GM18951 (cell line): ENCODE results near the gene MS4A4E.
"Not testable (repeated sequence)": the region's sequence is repeated elsewhere in the genome, so short reads cannot be mapped to it uniquely, and the experiment has no call there.

Source experiments
- POLR2A ChIP-seq: IDR thresholded peaks from 4 replicates; pipeline ENCODE4 v1.6.1; 2011; ENCODE audit warnings: mild to moderate bottlenecking; ENCODE audit not compliant: insufficient read length, insufficient read depth; ENCODE audit errors: extremely low read depth
- in situ Hi-C: fragments of 300-500 bp; cut with MboI; formaldehyde crosslinking; loops from one replicate; pipeline ENCODE4 v1.12.0; 2022; ENCODE audit warnings: low sequenced_read_pairs, mixed read lengths, inconsistent platforms; ENCODE audit not compliant: unreplicated experiment

Gene MS4A4E

DNA sequence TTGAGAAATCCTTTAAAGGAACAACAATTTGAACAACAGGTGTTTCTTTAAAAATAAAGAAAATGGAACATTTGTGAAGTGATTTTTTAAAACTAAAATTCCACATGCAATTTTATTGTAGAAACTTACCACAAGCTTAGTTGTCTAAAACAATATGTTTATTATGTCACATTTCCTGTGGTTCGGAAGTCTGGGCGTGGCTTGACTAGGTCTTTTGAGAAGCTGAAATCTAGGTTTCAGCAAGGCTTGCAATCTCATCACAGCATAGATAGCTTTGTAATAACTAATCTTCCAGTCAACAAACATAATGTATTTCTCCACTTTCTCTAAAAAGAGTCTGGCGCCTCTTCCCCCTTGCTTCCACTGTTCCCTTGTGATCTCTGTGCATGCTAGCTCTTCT lies 87.0 kb downstream of the MS4A4E start:
- in situ Hi-C loops = no loop called here
- no peak for TF ChIP-seq POLR2A

DNA sequence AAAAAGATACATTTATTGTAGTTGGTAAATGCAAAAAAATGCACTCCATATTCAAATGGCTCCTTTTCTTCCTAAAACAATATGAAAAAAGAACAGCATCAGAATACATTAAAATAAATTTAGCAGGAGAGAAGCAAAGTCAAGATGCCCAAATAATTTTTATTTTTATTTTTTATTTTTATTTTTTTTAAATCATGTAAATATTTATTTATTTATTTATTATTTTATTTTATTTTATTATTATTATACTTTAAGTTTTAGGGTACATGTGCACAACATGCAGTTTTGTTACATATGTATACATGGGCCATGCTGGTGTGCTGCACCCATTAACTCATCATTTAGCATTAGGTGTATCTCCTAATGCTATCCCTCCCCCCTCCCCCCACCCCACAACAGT lies 90.2 kb downstream of the MS4A4E start:
- in situ Hi-C loops = not testable (repeated sequence)

DNA sequence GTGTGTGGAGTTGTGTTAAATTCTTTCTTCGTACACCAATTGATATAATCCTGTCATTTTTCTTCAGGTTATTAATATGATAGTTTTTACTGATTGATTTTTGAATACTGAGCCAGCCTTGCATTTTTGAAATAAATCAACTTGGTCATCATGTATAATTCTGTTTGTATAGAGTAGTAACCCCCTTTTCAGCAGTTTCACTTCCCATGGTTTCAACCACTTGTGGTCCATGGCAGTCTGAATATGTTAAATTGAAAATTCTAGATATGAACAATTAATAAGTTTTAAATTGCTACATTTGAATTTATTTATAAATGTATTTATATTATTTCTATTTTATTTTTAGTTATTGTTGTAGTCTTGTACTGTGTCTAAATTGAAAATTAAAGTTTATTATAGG lies 92.7 kb downstream of the MS4A4E start:
- no peak for TF ChIP-seq POLR2A
- in situ Hi-C loops = no loop called here
